ENCODE measurements around the gene CLGN. TPM values are rescaled to one million over a fixed set of nuclear protein-coding genes. Genes with fewer than 3 reads are reported as not detected.

Gene CLGN
- 0.07 and 4.3 TPM in 2 replicates for total RNA-seq

GRCh38 chr4:140427106-140427918 is at the start of gene CLGN:
Gene CLGN, minus strand, starts transcription at chr4:140427648. Its CDS starts 14,570 bp downstream, at chr4:140413078.

GRCh38 chr4:140373328-140374129 is 53.9 kb downstream of the CLGN start, which contains the start of gene SCOC:
Gene SCOC, plus strand, starts transcription at chr4:140373646. Its CDS starts 5,525 bp downstream, at chr4:140379171.

Other genes with a start within 250 kb of the CLGN start
- gene SCOC, start 54.0 kb downstream of the CLGN start, total RNA-seq, result 50.5 and 59.2 TPM in 2 replicates
- gene MGAT4D, start 70.6 kb upstream of the CLGN start, total RNA-seq, result not detected in 2 replicates
- gene ELMOD2, start 96.5 kb upstream of the CLGN start, total RNA-seq, result 23.4 and 29.1 TPM in 2 replicates
- not detected in 2 replicates for gene UCP1, start 141.3 kb upstream of the CLGN start, total RNA-seq